ENCODE data around the gene CAD.

Gene CAD

DNA sequence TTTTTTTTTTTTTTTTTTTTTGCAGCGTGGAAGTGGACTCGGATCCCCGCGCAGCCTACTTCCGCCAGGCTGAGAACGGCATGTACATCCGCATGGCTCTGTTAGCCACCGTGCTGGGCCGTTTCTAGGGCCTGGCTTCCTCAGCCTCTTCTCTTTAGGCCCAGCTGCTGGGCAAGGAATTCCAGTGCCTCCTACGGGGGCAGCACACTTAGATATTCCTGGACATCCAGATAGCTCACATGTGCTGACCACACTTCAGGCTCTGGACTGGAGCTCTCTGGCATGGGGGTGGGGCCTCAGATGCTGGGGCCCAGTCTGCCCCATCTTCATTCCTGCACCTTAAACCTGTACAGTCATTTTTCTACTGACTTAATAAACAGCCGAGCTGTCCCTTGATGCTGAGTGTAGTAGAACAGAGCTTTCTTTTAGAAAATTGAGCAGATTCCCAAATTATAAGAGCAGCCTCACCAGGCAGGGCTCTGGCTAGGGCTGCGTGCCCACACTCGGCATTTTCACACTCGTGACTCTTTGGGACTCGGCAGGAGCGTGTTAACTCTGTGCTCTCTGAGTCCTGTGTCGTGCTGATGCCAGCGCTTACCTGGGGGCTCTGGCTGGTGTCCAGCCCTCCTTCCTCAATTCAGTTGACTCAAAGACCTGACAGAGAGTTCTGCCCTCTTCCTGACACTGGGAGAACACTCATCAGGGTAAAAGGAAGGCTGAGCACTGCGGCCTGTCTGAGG lies 26.4 kb downstream of the CAD start:
- Histone ChIP-seq H2AFZ (ENCODE audit: low read depth, low read length) (no peak overlapping the region), H3K9me3 (ENCODE audit: low read length) (no peaks in the 10 kb centered on the region), H3K4me3 (ENCODE audit: low read length) (no peak overlapping the region), H3K36me3 (ENCODE audit: insufficient read depth, low read length) (peaks cover 57% of the 10 kb centered on the region), H3K4me1 (ENCODE audit: insufficient read depth, low read length) (no peaks in the 10 kb centered on the region), H3K27me3 (ENCODE audit: insufficient read depth, low read length) (no peaks in the 10 kb centered on the region)

DNA sequence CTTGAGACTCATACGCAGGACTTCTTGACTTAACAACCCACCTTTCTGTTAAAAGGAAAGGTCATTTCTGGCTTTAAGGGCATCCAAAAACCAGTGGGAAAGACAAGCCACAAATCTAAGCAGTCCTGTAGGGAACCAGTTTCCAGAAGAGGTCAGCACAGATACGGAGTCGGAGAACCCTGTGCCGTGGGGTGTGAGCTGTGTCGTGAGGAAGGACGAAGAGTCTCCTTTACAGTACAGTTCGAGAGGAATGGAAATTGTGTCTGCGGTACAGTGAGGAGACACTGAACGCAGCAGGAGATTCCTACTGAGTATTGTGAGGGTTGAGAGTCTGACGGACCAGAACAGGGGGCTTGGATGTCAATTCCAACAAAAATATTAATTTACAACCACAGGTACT lies 27.9 kb downstream of the CAD start:
- peaks cover 45% of the 10 kb centered on the region for H3K36me3 ChIP-seq (ENCODE audit: insufficient read depth, low read length)
- H3K4me1 ChIP-seq (ENCODE audit: insufficient read depth, low read length): no peaks in the 10 kb centered on the region
- H2AFZ ChIP-seq (ENCODE audit: low read depth, low read length): no peak overlapping the region
- H3K9me3 ChIP-seq (ENCODE audit: low read length): no peaks in the 10 kb centered on the region
- no peaks in the 10 kb centered on the region for H3K27me3 ChIP-seq (ENCODE audit: insufficient read depth, low read length)
- H3K4me3 ChIP-seq (ENCODE audit: low read length): no peak overlapping the region

DNA sequence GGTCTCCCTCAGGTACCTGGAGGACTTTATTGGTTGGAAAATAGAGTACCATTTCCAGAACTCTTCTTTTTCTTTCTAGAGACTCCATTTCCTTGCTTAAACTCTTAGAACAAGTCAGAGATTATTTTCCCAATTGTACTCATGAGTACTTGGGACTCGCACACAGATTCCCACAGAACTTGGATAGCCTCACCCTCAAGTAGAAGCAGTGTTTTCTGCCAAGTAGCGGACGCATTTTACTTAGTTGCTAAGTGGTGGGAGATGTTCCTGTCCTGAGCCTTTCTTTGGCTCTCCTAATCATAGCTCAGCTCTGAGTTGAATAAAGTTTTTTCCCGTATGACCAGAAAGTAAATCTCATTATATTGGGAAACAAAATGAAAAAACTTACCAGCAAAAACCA lies 28.5 kb downstream of the CAD start:
- Histone ChIP-seq H3K9me3 (ENCODE audit: low read length) (no peaks in the 10 kb centered on the region), H3K27me3 (ENCODE audit: insufficient read depth, low read length) (no peaks in the 10 kb centered on the region), H3K36me3 (ENCODE audit: insufficient read depth, low read length) (peaks cover 40% of the 10 kb centered on the region), H2AFZ (ENCODE audit: low read depth, low read length) (no peak overlapping the region), H3K4me3 (ENCODE audit: low read length) (no peak overlapping the region), H3K4me1 (ENCODE audit: insufficient read depth, low read length) (peaks cover 4% of the 10 kb centered on the region)

DNA sequence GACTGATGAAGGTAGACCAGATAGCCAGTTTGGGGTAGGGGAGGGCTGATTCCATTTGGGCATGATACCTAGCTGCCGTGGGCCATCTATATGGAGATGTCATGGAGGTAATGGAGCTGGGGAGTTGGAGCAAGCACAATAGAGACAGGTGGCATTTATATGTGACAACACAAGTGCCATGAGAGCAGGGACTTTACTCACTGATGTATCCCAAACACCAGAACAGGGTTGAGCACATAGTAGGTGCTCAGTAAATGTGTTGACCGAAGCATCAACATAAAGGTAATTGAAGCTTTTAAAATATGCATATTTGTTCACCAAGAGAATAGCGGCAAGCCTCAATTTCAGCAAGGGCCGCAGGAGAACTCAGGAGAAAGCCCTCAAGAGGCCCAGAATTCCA lies 30.7 kb downstream of the CAD start:
- Histone ChIP-seq H3K36me3 (ENCODE audit: insufficient read depth, low read length) (peaks cover 17% of the 10 kb centered on the region), H3K4me3 (ENCODE audit: low read length) (no peak overlapping the region), H3K27me3 (ENCODE audit: insufficient read depth, low read length) (peaks cover 12% of the 10 kb centered on the region), H2AFZ (ENCODE audit: low read depth, low read length) (no peak overlapping the region), H3K9me3 (ENCODE audit: low read length) (no peaks in the 10 kb centered on the region), H3K4me1 (ENCODE audit: insufficient read depth, low read length) (peaks cover 4% of the 10 kb centered on the region)

DNA sequence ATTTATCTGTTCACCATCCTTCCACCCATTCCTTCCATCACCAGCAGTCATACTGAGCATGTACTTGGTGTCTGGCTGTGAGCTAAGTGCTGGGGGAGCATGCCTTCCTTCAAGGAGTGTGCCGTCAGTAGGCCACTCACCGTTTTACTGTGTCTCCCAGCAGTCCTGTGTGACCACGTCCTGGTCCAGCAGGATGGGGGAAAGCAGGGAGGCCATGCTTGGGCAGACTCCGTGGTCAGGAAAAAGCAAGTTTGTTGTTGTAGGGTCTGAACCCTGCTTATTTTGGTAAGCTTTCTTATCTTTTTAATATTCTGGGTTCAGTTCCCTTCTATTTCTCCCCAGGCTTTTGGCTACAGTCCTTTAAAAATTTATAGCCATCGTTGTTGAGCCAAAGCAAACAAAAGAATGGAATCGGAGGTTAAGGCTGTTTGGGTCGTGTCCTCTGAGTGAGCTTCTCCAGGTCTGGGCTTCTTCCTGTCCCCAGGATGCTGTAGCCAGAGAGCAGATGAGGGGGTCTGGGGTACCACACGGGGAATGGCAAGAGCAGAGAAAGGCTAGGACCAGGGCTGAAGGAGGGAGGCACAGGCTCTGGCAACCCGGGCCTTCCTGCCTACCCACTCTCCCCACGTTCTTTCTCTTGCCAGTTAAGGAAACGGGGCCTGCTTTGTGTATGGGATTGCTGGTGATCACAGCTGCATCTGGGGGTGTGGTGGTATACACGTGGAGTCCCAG lies 32.2 kb downstream of the CAD start:
- Histone ChIP-seq H3K27me3 (ENCODE audit: insufficient read depth, low read length) (peaks cover 16% of the 10 kb centered on the region), H3K36me3 (ENCODE audit: insufficient read depth, low read length) (peaks cover 3% of the 10 kb centered on the region), H2AFZ (ENCODE audit: low read depth, low read length) (no peak overlapping the region), H3K9me3 (ENCODE audit: low read length) (no peaks in the 10 kb centered on the region), H3K4me3 (ENCODE audit: low read length) (no peak overlapping the region), H3K4me1 (ENCODE audit: insufficient read depth, low read length) (peaks cover 4% of the 10 kb centered on the region)

DNA sequence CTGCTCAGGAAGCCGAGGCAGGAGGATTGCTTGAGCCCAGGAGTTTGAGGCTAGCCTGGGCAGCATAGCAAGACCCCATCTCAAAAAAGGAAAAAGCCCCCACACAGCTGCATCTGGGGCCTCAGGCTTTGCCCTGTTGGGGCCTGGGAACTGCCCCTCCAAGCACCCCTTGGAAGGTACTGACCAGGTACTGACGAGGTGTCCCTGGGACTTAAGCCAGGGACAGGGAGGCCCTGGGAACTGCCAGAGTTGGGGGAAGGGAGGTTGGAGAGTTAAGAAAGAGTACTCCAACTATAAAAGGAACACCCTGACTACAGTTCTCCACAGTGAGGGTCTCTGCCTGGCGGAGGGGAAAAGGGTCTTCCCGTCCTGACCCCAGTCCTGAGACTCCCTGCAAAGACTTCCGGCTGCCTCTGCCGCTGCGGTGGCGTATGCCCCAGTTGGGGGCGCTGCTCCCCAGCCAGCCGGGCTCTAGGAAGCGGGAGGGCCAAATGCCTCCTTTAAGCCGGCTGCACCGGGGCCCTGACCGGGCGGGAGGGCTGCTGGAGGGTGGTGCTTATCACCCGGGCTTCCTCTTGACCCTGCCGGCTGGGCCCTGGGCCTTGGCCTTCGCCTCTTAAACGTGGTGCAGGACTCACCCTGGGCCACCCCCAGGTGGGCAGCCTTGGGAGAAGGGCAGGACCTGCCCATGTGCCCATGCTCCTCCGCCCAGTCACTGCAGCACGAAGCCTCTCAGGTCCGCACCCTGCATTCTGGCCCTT lies 32.9 kb downstream of the CAD start:
- peak overlapping the region; percentile 2 for H3K4me3 ChIP-seq (ENCODE audit: low read length)
- H3K9me3 ChIP-seq (ENCODE audit: low read length): no peaks in the 10 kb centered on the region
- peak overlapping the region; percentile 41 for H2AFZ ChIP-seq (ENCODE audit: low read depth, low read length)
- H3K36me3 ChIP-seq (ENCODE audit: insufficient read depth, low read length): no peaks in the 10 kb centered on the region
- peaks cover 20% of the 10 kb centered on the region for H3K27me3 ChIP-seq (ENCODE audit: insufficient read depth, low read length)
- peaks cover 4% of the 10 kb centered on the region for H3K4me1 ChIP-seq (ENCODE audit: insufficient read depth, low read length)

DNA sequence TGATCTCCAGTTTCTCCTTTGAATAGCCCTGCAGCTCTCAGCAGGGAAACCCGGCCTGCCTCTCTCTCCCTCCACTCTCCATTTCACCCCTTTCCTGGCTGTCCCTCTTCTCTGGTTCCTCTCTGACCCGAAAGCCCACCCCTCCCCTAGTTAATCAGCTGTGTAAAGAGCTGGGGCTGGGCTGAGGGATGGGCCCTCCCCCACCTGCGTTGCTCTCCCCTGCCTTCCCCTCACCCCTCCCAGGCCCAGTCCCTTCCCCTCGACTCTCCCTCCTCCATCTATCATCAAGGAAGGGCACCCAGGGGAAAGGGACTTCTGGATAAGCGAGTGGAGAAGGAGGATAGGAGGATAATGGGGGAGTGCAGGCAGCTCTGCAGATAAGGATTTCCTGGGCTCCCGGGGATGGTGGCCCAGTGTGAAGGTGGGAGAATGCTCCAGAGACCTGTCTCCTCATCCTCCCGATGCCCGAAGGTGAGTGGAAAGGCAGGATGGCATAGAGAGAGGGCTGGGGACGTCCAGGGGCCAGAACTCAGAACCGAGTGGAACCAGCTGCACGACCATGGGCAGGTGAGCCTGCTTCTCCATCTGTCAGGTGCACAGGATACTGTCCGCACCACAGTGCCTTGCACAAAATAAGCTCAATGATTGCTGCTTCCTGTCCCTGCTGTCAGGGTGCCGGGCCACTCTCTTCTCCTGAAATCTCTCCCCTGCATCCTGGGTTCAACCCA lies 33.6 kb downstream of the CAD start:
- no peaks in the 10 kb centered on the region for H3K36me3 ChIP-seq (ENCODE audit: insufficient read depth, low read length)
- H2AFZ ChIP-seq (ENCODE audit: low read depth, low read length): peak overlapping the region; percentile 41
- H3K9me3 ChIP-seq (ENCODE audit: low read length): no peaks in the 10 kb centered on the region
- H3K27me3 ChIP-seq (ENCODE audit: insufficient read depth, low read length): peaks cover 26% of the 10 kb centered on the region
- peak overlapping the region; percentile 2 for H3K4me3 ChIP-seq (ENCODE audit: low read length)
- peaks cover 4% of the 10 kb centered on the region for H3K4me1 ChIP-seq (ENCODE audit: insufficient read depth, low read length)

DNA sequence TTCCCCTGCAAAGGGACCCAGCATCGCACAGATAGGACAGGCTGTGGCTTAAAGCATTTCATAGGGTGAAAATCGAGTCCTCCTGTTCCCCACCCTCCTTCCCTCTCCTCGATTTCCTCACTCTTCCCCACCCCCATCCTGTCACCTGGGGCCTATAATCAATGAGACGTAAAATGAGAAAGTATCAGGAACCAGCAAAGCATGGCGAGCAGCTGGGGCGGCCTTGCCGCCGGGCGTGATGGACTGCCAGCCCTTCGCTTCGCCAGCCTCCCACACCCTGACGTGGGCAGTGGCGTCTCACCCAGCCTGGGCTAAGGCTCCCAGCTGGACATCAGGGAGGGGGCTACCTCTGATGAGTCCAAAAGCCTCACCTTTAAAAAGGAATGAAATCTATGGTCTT lies 34.6 kb downstream of the CAD start:
- Histone ChIP-seq H3K4me1 (ENCODE audit: insufficient read depth, low read length) (peaks cover 4% of the 10 kb centered on the region), H3K27me3 (ENCODE audit: insufficient read depth, low read length) (peaks cover 35% of the 10 kb centered on the region), H3K4me3 (ENCODE audit: low read length) (no peak overlapping the region), H3K9me3 (ENCODE audit: low read length) (no peaks in the 10 kb centered on the region), H2AFZ (ENCODE audit: low read depth, low read length) (no peak overlapping the region), H3K36me3 (ENCODE audit: insufficient read depth, low read length) (no peaks in the 10 kb centered on the region)

DNA sequence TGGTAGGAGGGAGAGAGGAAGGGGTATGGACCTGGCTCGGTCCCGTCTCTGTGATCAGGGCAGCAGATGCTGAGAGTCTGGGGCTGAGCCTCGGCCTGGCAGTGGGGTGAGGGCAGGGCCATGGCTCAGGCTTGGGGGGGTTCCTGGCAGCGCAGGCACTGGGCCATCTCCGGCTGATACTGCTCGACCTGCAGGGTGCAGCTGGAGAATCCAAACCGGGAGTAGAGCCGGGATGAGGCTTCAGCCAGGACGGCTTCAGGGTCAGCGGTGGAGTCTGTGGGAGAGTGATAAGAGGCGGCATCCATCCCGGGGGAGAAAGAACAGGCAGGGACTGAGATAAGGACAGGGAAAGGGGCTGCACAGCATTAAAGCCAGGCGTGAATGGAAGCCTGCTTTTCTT lies 38.0 kb downstream of the CAD start:
- Histone ChIP-seq H3K4me1 (ENCODE audit: insufficient read depth, low read length) (peaks cover 4% of the 10 kb centered on the region), H3K27me3 (ENCODE audit: insufficient read depth, low read length) (peaks cover 63% of the 10 kb centered on the region), H2AFZ (ENCODE audit: low read depth, low read length) (no peak overlapping the region), H3K9me3 (ENCODE audit: low read length) (no peaks in the 10 kb centered on the region), H3K4me3 (ENCODE audit: low read length) (no peak overlapping the region), H3K36me3 (ENCODE audit: insufficient read depth, low read length) (no peaks in the 10 kb centered on the region)

DNA sequence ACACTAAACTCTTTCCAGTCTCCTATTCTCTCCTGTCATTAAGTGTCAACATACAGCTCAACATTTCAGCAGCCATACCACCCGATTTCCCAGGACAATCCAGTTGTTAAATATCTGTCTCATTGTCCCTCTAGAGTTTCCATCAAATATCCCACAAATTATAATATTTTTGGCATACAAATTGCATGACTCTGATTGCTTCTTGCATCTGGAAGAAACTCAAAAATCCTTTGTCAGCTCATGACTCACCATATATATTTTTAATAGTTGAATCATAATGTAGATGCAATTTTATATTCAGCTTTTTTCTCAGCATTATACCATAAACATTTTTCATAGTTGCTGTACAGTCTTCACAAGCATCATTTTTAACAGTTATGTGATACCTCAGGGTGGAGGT lies 38.5 kb downstream of the CAD start:
- Histone ChIP-seq H3K4me1 (ENCODE audit: insufficient read depth, low read length) (no peaks in the 10 kb centered on the region), H3K36me3 (ENCODE audit: insufficient read depth, low read length) (no peaks in the 10 kb centered on the region), H2AFZ (ENCODE audit: low read depth, low read length) (no peak overlapping the region), H3K4me3 (ENCODE audit: low read length) (no peak overlapping the region), H3K27me3 (ENCODE audit: insufficient read depth, low read length) (peaks cover 68% of the 10 kb centered on the region), H3K9me3 (ENCODE audit: low read length) (no peaks in the 10 kb centered on the region)

DNA sequence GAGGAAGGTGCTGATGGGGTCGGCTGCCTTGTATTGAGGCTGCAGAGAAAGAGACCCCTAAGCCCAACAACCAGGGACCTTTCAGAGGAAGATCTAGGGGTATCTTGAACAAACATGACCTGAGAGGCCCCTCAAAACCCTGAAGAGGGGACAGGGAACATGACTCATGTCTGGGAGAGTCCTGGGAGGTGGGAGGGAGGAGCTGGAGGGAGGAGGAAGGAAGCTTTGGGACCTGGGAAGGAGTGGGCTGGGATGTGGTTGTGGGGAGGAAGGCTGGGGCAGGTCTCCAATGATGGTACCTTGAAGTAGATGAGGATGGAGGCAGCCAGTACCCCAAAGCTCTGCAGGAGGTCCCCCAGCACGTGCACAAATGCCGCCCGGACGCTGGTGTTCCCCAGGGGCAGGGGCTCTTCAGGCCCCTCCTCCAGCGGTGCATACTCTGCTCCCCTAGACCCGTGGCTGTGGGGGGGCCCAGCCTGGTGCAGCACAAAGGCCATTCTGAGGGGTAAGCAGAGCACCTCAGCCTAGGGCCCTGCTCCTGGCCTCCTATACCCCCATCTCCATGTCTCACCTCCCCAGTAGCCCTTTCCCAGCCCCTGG lies 39.8 kb downstream of the CAD start:
- Histone ChIP-seq H3K36me3 (ENCODE audit: insufficient read depth, low read length) (no peaks in the 10 kb centered on the region), H3K9me3 (ENCODE audit: low read length) (no peaks in the 10 kb centered on the region), H2AFZ (ENCODE audit: low read depth, low read length) (no peak overlapping the region), H3K4me1 (ENCODE audit: insufficient read depth, low read length) (no peaks in the 10 kb centered on the region), H3K4me3 (ENCODE audit: low read length) (no peak overlapping the region), H3K27me3 (ENCODE audit: insufficient read depth, low read length) (peaks cover 70% of the 10 kb centered on the region)

DNA sequence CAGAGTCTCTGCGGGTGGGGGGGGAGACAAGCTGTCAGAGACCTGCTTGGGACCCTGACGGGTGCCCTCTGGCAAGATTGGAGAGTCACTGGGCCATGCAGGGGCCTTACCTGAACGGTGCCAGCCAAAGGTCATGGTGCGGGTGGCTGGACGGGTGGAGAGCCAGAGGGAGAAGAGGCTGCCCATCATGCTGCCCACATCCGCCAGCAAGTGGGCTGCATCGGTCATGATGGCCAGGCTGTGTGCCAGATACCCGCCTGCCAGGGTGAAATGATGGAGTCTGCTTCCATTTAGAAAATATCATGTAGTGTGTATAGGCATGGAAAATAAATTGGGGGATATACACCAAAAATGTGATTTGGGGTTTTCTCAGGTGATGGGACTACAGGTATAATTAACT lies 40.9 kb downstream of the CAD start:
- Histone ChIP-seq H2AFZ (ENCODE audit: low read depth, low read length) (no peak overlapping the region), H3K36me3 (ENCODE audit: insufficient read depth, low read length) (no peaks in the 10 kb centered on the region), H3K4me1 (ENCODE audit: insufficient read depth, low read length) (peaks cover under 1% of the 10 kb centered on the region), H3K4me3 (ENCODE audit: low read length) (no peak overlapping the region), H3K9me3 (ENCODE audit: low read length) (no peaks in the 10 kb centered on the region), H3K27me3 (ENCODE audit: insufficient read depth, low read length) (peaks cover 76% of the 10 kb centered on the region)

Data from neuron (in vitro differentiated cells).